ENCODE measurements around the gene LARGE1. TPM values are rescaled to one million over a fixed set of nuclear protein-coding genes. Genes with fewer than 3 reads are reported as not detected.

LARGE1 gene
- total RNA-seq, 1 donor from 2014 or later: 29.5 TPM

GRCh38 chr22:33902073-33902472 lies 18.2 kb downstream of the LARGE1 start:
- TF ChIP-seq POLR2A (IDR thresholded peaks at IDR 0.05) (no peak), CTCF (IDR thresholded peaks at IDR 0.05) (no peak), POLR2AphosphoS5 (IDR thresholded peaks at IDR 0.05; ENCODE audit: insufficient read depth in 1 of 2, low read depth in 1 of 2) (no peak)
- no peak for DNase-seq (ENCODE audit: extremely low spot score in 2 of 2)
- peaks cover 14% of the 10 kb centered on the region for H3K4me1 ChIP-seq
- H3K27me3 ChIP-seq: no peaks in the 10 kb centered on the region
- H3K9me3 ChIP-seq: no peaks in the 10 kb centered on the region
- intact Hi-C loops (cut with DNase I): no loop called here
- no peaks in the 10 kb centered on the region for H3K36me3 ChIP-seq
- H3K27ac ChIP-seq: no peak overlapping the region
- H3K4me3 ChIP-seq: no peak overlapping the region

GRCh38 chr22:33898121-33898520 lies 22.2 kb downstream of the LARGE1 start:
- intact Hi-C loops (cut with DNase I): no loop called here
- Histone ChIP-seq H3K9me3 (no peaks in the 10 kb centered on the region), H3K27me3 (no peaks in the 10 kb centered on the region), H3K4me1 (peaks cover 20% of the 10 kb centered on the region), H3K4me3 (no peak overlapping the region), H3K27ac (no peak overlapping the region), H3K36me3 (no peaks in the 10 kb centered on the region)
- TF ChIP-seq CTCF (IDR thresholded peaks at IDR 0.05) (no peak), POLR2AphosphoS5 (IDR thresholded peaks at IDR 0.05; ENCODE audit: insufficient read depth in 1 of 2, low read depth in 1 of 2) (no peak), POLR2A (IDR thresholded peaks at IDR 0.05) (no peak)
- DNase-seq (ENCODE audit: extremely low spot score in 2 of 2): no peak

- H3K27ac ChIP-seq: no peak overlapping the region
These were observed 22.8 kb downstream of the LARGE1 start for GRCh38 chr22:33897448-33897835.

GRCh38 chr22:33896575-33897447 lies 23.5 kb downstream of the LARGE1 start:
- peaks cover 20% of the 10 kb centered on the region for H3K4me1 ChIP-seq
- no peak overlapping the region for H3K4me3 ChIP-seq
- H3K27me3 ChIP-seq: no peaks in the 10 kb centered on the region
- TF ChIP-seq POLR2AphosphoS5 (IDR thresholded peaks at IDR 0.05; ENCODE audit: insufficient read depth in 1 of 2, low read depth in 1 of 2): no peak
- no peak for TF ChIP-seq POLR2A (IDR thresholded peaks at IDR 0.05)
- no peak for TF ChIP-seq CTCF (IDR thresholded peaks at IDR 0.05)
- DNase-seq (ENCODE audit: extremely low spot score in 2 of 2): no peak
- no peaks in the 10 kb centered on the region for H3K36me3 ChIP-seq
- intact Hi-C loops (cut with DNase I): no loop called here
- H3K27ac ChIP-seq: no peak overlapping the region
- H3K9me3 ChIP-seq: no peaks in the 10 kb centered on the region

More at GRCh38 chr22:33897448-33897835, 22.8 kb downstream of the LARGE1 start:
- H3K27me3 ChIP-seq: no peaks in the 10 kb centered on the region
- TF ChIP-seq CTCF (IDR thresholded peaks at IDR 0.05) (no peak), POLR2A (IDR thresholded peaks at IDR 0.05) (no peak), POLR2AphosphoS5 (IDR thresholded peaks at IDR 0.05; ENCODE audit: insufficient read depth in 1 of 2, low read depth in 1 of 2) (no peak)
- H3K36me3 ChIP-seq: no peaks in the 10 kb centered on the region
- no peak for DNase-seq (ENCODE audit: extremely low spot score in 2 of 2)
- peaks cover 20% of the 10 kb centered on the region for H3K4me1 ChIP-seq
- intact Hi-C loops (cut with DNase I): no loop called here
- no peak overlapping the region for H3K4me3 ChIP-seq
- no peaks in the 10 kb centered on the region for H3K9me3 ChIP-seq

GRCh38 chr22:33896154-33896553 lies 24.1 kb downstream of the LARGE1 start:
- H3K4me3 ChIP-seq: no peak overlapping the region
- intact Hi-C loops (cut with DNase I): no loop called here
- no peaks in the 10 kb centered on the region for H3K27me3 ChIP-seq
- TF ChIP-seq POLR2A (IDR thresholded peaks at IDR 0.05): no peak
- H3K36me3 ChIP-seq: no peaks in the 10 kb centered on the region
- H3K4me1 ChIP-seq: peaks cover 20% of the 10 kb centered on the region
- DNase-seq (ENCODE audit: extremely low spot score in 2 of 2): no peak
- H3K27ac ChIP-seq: no peak overlapping the region
- H3K9me3 ChIP-seq: no peaks in the 10 kb centered on the region
